Keratinocyte (primary cell): ENCODE measurements around the gene MYBPC1. TPM values are rescaled to one million over a fixed set of nuclear protein-coding genes. Genes with fewer than 3 reads are reported as not detected.

Experiments used
- DNase-seq: peaks from one replicate; pipeline ENCODE4 v3.0.0-alpha.2; 2011; ENCODE audit warnings: low read depth, missing footprints, low spot score
- FAIRE-seq: peaks from 2 replicates; lab custom pipeline; 2011; peaks lifted over from hg19 to GRCh38; lab: Jason Lieb, UNC
- H2AFZ ChIP-seq: 2 replicates; pipeline ENCODE4 v1.6.0; 2012; ENCODE audit warnings: low read length, control low read depth, inconsistent platforms; ENCODE audit not compliant: control insufficient read depth
- H3K27ac ChIP-seq: 2 replicates; pipeline ENCODE4 v1.5.1; 2011; ENCODE audit warnings: low read length; ENCODE audit not compliant: control insufficient read depth, insufficient read depth
- H3K27me3 ChIP-seq: 3 replicates; pipeline ENCODE4 v1.6.0; 2011; ENCODE audit warnings: low read length; ENCODE audit not compliant: control insufficient read depth, insufficient read depth; ENCODE audit errors: extremely low read depth
- H3K36me3 ChIP-seq, 2 experiments: 2 replicates in 1 of 2; 3 replicates in 1 of 2; pipeline ENCODE4 v1.5.1; 2011; ENCODE audit warnings: low read length in 2 of 2, mild to moderate bottlenecking in 1 of 2; ENCODE audit not compliant: control insufficient read depth in 2 of 2, insufficient read depth in 2 of 2; ENCODE audit errors: extremely low read depth in 1 of 2
- H3K4me1 ChIP-seq: 3 replicates; pipeline ENCODE4 v1.5.1; 2011; ENCODE audit warnings: low read length; ENCODE audit not compliant: control insufficient read depth, insufficient read depth; ENCODE audit errors: extremely low read depth
- H3K4me2 ChIP-seq: 3 replicates; pipeline ENCODE4 v1.6.0; 2011; ENCODE audit warnings: low read depth, low read length; ENCODE audit not compliant: control insufficient read depth, insufficient read depth; ENCODE audit errors: extremely low read depth
- H3K4me3 ChIP-seq, 3 experiments: fragments of 200-600 bp in 1 of 3; sonication (generic) in 1 of 3; 2 replicates in 2 of 3; 3 replicates in 1 of 3; pipeline ENCODE4 v1.5.1; 2011 to 2016; ENCODE audit warnings: low read length in 3 of 3, mild to moderate bottlenecking in 3 of 3, control low read depth in 2 of 3, inconsistent platforms in 1 of 3, low read depth in 1 of 3, mixed read lengths in 1 of 3, mixed run types in 1 of 3, moderate library complexity in 1 of 3; ENCODE audit not compliant: control insufficient read depth in 2 of 3, insufficient read depth in 2 of 3; ENCODE audit errors: extremely low read depth in 1 of 3
- H3K79me2 ChIP-seq: 2 replicates; pipeline ENCODE4 v1.6.0; 2012; ENCODE audit warnings: low read length; ENCODE audit not compliant: control insufficient read depth, insufficient read depth
- H3K9ac ChIP-seq: 3 replicates; pipeline ENCODE4 v1.6.0; 2011; ENCODE audit warnings: low read length; ENCODE audit not compliant: control insufficient read depth, insufficient read depth; ENCODE audit errors: extremely low read depth
- H3K9me1 ChIP-seq: 3 replicates; pipeline ENCODE4 v1.6.0; 2011; ENCODE audit warnings: low read length; ENCODE audit not compliant: control insufficient read depth, insufficient read depth; ENCODE audit errors: extremely low read depth
- H3K9me3 ChIP-seq: 2 replicates; pipeline ENCODE4 v1.5.1; 2012; ENCODE audit warnings: low read depth, low read length; ENCODE audit not compliant: control insufficient read depth
- H4K20me1 ChIP-seq: 3 replicates; pipeline ENCODE4 v1.6.0; 2011; ENCODE audit warnings: low read length; ENCODE audit not compliant: control insufficient read depth, insufficient read depth; ENCODE audit errors: extremely low read depth
- EZH2 ChIP-seq: IDR thresholded peaks from one replicate; pipeline ENCODE4 v1.6.1; 2012; ENCODE audit warnings: inconsistent platforms, mild to moderate bottlenecking, low read length, moderate library complexity
- dilution Hi-C: fragments of 300-500 bp; cut with MboI; formaldehyde crosslinking; loops from one replicate; pipeline ENCODE4 v1.7.0; 2020; ENCODE audit warnings: low sequenced_read_pairs; ENCODE audit not compliant: extremely low pct_ligation_motif_present
- polyA plus RNA-seq, 5 experiments: library from polyadenylated mRNA; depleted of rRNA in 3 of 5; stranded (reverse) in 3 of 5; stranded (forward) in 1 of 5; unstranded in 1 of 5; fragments of >200 nt; gene quantifications; 1 replicate in 1 of 5; 2 replicates in 3 of 5; 3 replicates in 1 of 5; pipeline versions ENCODE4 v1.2.1 to v1.2.3, GENCODE V29; 2011 to 2012; ENCODE audit warnings: missing spikeins in 2 of 5, low read depth in 1 of 5, low replicate concordance in 1 of 5
- TF ChIP-seq, protein P1 (sequence below), 3 experiments: IDR thresholded peaks in 1 of 3; conservative IDR thresholded peaks in 1 of 3; optimal IDR thresholded peaks in 1 of 3; 2 replicates in 2 of 3; 3 replicates in 1 of 3; pipeline versions ENCODE3 to v1.5.1; 2011; ENCODE audit warnings: low read length in 3 of 3, mild to moderate bottlenecking in 3 of 3, moderate library complexity in 2 of 3, control low read depth in 1 of 3, inconsistent platforms in 1 of 3; ENCODE audit not compliant: insufficient read depth in 2 of 3; ENCODE audit errors: extremely low read depth in 1 of 3

Gene MYBPC1
- polyA plus RNA-seq, 1 donor (not counting 4 experiments of a cell fraction or from before 2014, with no cell fraction given) = not detected

- TF ChIP-seq, protein P1, sequence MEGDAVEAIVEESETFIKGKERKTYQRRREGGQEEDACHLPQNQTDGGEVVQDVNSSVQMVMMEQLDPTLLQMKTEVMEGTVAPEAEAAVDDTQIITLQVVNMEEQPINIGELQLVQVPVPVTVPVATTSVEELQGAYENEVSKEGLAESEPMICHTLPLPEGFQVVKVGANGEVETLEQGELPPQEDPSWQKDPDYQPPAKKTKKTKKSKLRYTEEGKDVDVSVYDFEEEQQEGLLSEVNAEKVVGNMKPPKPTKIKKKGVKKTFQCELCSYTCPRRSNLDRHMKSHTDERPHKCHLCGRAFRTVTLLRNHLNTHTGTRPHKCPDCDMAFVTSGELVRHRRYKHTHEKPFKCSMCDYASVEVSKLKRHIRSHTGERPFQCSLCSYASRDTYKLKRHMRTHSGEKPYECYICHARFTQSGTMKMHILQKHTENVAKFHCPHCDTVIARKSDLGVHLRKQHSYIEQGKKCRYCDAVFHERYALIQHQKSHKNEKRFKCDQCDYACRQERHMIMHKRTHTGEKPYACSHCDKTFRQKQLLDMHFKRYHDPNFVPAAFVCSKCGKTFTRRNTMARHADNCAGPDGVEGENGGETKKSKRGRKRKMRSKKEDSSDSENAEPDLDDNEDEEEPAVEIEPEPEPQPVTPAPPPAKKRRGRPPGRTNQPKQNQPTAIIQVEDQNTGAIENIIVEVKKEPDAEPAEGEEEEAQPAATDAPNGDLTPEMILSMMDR (optimal IDR thresholded peaks at IDR 0.05 in 1 of 3, IDR thresholded peaks at IDR 0.05 in 1 of 3, conservative IDR thresholded peaks at IDR 0.05 in 1 of 3; ENCODE audit: extremely low read depth in 1 of 3, insufficient read depth in 2 of 3, low read length in 3 of 3) = no peak
- TF ChIP-seq EZH2 = no peak
- no peak overlapping the region for H3K9ac ChIP-seq
- H3K9me1 ChIP-seq = no peaks in the 10 kb centered on the region
- H3K9me3 ChIP-seq = no peaks in the 10 kb centered on the region
- DNase-seq (no peak), FAIRE-seq (no peak)
- no peak overlapping the region for H2AFZ ChIP-seq
- no peaks in the 10 kb centered on the region for H3K36me3 ChIP-seq
- no peak overlapping the region for H3K27ac ChIP-seq
- no peaks in the 10 kb centered on the region for H4K20me1 ChIP-seq
- H3K27me3 ChIP-seq = no peaks in the 10 kb centered on the region
- no peak overlapping the region for H3K4me3 ChIP-seq
- no peaks in the 10 kb centered on the region for H3K4me1 ChIP-seq
- no peak overlapping the region for H3K4me2 ChIP-seq
- dilution Hi-C loops = no loop called here
- H3K79me2 ChIP-seq = no peaks in the 10 kb centered on the region
Measured at GRCh38 chr12:101591781-101592180, 3.0 kb upstream of the MYBPC1 start.

- DNase-seq = no peak
- H3K27ac ChIP-seq = no peak overlapping the region
- no peaks in the 10 kb centered on the region for H3K27me3 ChIP-seq
- no peaks in the 10 kb centered on the region for H3K4me1 ChIP-seq
- H3K9ac ChIP-seq = no peak overlapping the region
- no peak for TF ChIP-seq EZH2
- TF ChIP-seq, protein P1 (optimal IDR thresholded peaks at IDR 0.05 in 1 of 3, IDR thresholded peaks at IDR 0.05 in 1 of 3, conservative IDR thresholded peaks at IDR 0.05 in 1 of 3; ENCODE audit: extremely low read depth in 1 of 3, insufficient read depth in 2 of 3, low read length in 3 of 3) = no peak
- H3K79me2 ChIP-seq = no peaks in the 10 kb centered on the region
- dilution Hi-C loops = no loop called here
- H3K36me3 ChIP-seq = no peaks in the 10 kb centered on the region
- H3K4me2 ChIP-seq = no peak overlapping the region
- no peaks in the 10 kb centered on the region for H3K9me1 ChIP-seq
- H2AFZ ChIP-seq = no peak overlapping the region
- no peak for FAIRE-seq
- H3K4me3 ChIP-seq = no peak overlapping the region
- no peaks in the 10 kb centered on the region for H3K9me3 ChIP-seq
- no peaks in the 10 kb centered on the region for H4K20me1 ChIP-seq
Measured at GRCh38 chr12:101592448-101592847, 2.3 kb upstream of the MYBPC1 start.
